Nephron (organoid): Measurements from ENCODE around the gene MLLT1.

Experiments
- H3K27ac Mint-ChIP-seq, 3 experiments: 2 replicates each; pipeline ENCODE4 v1.8.0; 2020; ENCODE audit warnings: mixed read lengths in 3 of 3, mild to moderate bottlenecking in 2 of 3, moderate library complexity in 1 of 3
- H3K27me3 Mint-ChIP-seq: 2 replicates; pipeline ENCODE4 v1.8.0; 2021; ENCODE audit warnings: low read depth, mild to moderate bottlenecking, moderate library complexity, mixed read lengths
- H3K36me3 Mint-ChIP-seq: 2 replicates; pipeline ENCODE4 v1.8.0; 2020; ENCODE audit warnings: low read depth, mixed read lengths
- H3K4me1 Mint-ChIP-seq: 2 replicates; pipeline ENCODE4 v1.8.0; 2020; ENCODE audit warnings: mixed read lengths
- H3K4me3 Mint-ChIP-seq, 3 experiments: 2 replicates each; pipeline ENCODE4 v1.8.0; 2020; ENCODE audit warnings: mild to moderate bottlenecking in 3 of 3, mixed read lengths in 3 of 3, moderate library complexity in 2 of 3
- H3K9me3 Mint-ChIP-seq: 2 replicates; pipeline ENCODE4 v1.8.0; 2020; ENCODE audit warnings: mixed read lengths
- CTCF ChIP-seq, 3 experiments: fragments of 200-600 bp; sonication (generic); IDR thresholded peaks; one replicate each; pipeline ENCODE4 v1.5.0; 2021; ENCODE audit warnings: antibody characterized with exemption in 3 of 3; ENCODE audit not compliant: unreplicated experiment in 3 of 3

MLLT1 gene

DNA sequence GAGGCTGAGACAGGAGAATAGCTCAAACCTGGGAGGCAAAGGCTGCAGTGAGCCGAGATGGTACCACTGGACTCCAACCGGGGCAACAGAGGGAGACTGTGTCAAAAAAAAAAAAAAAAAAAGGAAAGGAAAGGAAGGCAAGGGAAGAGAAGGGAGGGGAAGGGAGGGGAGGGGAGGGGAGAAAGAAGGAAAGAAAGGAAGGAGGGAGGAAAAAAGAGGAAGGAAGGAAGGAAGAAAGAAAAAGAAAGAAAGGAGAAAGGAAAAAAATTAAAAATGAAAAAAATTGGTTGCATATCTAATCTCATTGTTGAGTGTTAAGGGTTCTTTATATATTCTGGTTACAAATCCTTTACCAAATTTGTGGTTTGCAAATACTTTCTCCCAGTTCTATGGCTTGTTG is 98.7 kb downstream of the MLLT1 start:
- Mint-ChIP-seq H3K27me3 (no peaks in the 10 kb centered on the region), H3K27ac (no peak overlapping the region), H3K36me3 (no peaks in the 10 kb centered on the region), H3K4me1 (no peaks in the 10 kb centered on the region), H3K4me3 (no peak overlapping the region), H3K9me3 (peaks cover 32% of the 10 kb centered on the region)
- TF ChIP-seq CTCF (IDR thresholded peaks at IDR 0.05; ENCODE audit: unreplicated experiment in 3 of 3), result no peak

- no peak overlapping the region for H3K4me3 Mint-ChIP-seq
- TF ChIP-seq CTCF (IDR thresholded peaks at IDR 0.05; ENCODE audit: unreplicated experiment in 3 of 3), result no peak
- H3K27ac Mint-ChIP-seq, result no peak overlapping the region
Measured at GRCh38 chr19:6173190-6173589, 106.6 kb downstream of the MLLT1 start.

GRCh38 chr19:6172074-6172863 is 107.5 kb downstream of the MLLT1 start:
- Mint-ChIP-seq H3K9me3 (peaks cover 40% of the 10 kb centered on the region), H3K4me3 (no peak overlapping the region), H3K4me1 (peaks cover 4% of the 10 kb centered on the region), H3K27me3 (no peaks in the 10 kb centered on the region), H3K36me3 (no peaks in the 10 kb centered on the region), H3K27ac (no peak overlapping the region)
- TF ChIP-seq CTCF (IDR thresholded peaks at IDR 0.05; ENCODE audit: unreplicated experiment in 3 of 3), result no peak

More at GRCh38 chr19:6173190-6173589, 106.6 kb downstream of the MLLT1 start:
- Mint-ChIP-seq H3K36me3 (no peaks in the 10 kb centered on the region), H3K27me3 (no peaks in the 10 kb centered on the region), H3K9me3 (peaks cover 36% of the 10 kb centered on the region), H3K4me1 (no peaks in the 10 kb centered on the region)

- H3K4me3 Mint-ChIP-seq, result no peak overlapping the region
- peaks cover 36% of the 10 kb centered on the region for H3K9me3 Mint-ChIP-seq
- no peak for TF ChIP-seq CTCF (IDR thresholded peaks at IDR 0.05; ENCODE audit: unreplicated experiment in 3 of 3)
- H3K36me3 Mint-ChIP-seq, result peaks cover 4% of the 10 kb centered on the region
- H3K27ac Mint-ChIP-seq, result peak overlapping the region in 2 of 3 experiments; percentile 7 to 42
- H3K27me3 Mint-ChIP-seq, result no peaks in the 10 kb centered on the region
- H3K4me1 Mint-ChIP-seq, result peaks cover 5% of the 10 kb centered on the region
Measured at GRCh38 chr19:6167115-6167514, 112.7 kb downstream of the MLLT1 start.

DNA sequence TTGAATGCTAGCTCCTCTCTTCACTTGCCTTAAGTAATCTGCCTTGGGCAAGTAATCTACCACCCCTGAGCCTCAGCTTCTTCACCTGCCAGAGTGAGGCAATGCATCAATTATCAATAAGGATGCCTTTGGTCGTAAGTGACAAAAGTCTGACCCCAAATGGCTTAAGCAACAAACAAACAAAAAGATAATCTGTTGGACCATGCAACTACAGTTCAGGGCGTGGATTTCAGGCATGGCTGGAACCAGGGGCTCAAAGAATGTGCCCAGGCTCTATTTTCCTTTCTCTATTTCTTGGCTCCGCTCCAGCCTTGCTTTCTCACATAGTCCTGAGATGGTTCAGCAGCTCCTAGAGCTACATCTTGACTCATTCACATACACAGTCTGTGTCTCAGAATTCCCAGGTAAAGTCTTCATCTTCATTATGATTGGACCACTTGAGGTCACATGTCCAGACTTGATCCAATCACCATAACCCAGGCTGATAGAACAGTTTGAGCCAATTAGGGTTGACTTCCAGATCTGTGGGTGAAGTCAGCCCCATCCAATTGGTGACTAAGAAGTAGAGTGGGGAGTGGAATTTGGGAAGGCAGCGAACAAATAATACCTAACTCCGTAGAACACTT is 114.8 kb downstream of the MLLT1 start:
- peaks cover 19% of the 10 kb centered on the region for H3K9me3 Mint-ChIP-seq
- H3K27me3 Mint-ChIP-seq, result peaks cover 3% of the 10 kb centered on the region
- TF ChIP-seq CTCF (IDR thresholded peaks at IDR 0.05; ENCODE audit: unreplicated experiment in 3 of 3), result no peak
- no peak overlapping the region for H3K27ac Mint-ChIP-seq
- H3K4me1 Mint-ChIP-seq, result peaks cover 5% of the 10 kb centered on the region
- no peak overlapping the region for H3K4me3 Mint-ChIP-seq
- H3K36me3 Mint-ChIP-seq, result peaks cover 4% of the 10 kb centered on the region
